Right lobe of liver (tissue), 4 donors: ENCODE data around the gene COX7C.

Experiments used
- POLR2A ChIP-seq: fragments of 450-650 bp; IDR thresholded peaks from one replicate; pipeline ENCODE4 v1.6.1; 2017; ENCODE audit warnings: antibody characterized with exemption, mild to moderate bottlenecking
- TF ChIP-seq, protein P1 (sequence below), 4 donors: fragments of 200-600 bp in 3 of 4; fragments of 450-650 bp in 1 of 4; IDR thresholded peaks; one replicate each; pipeline versions ENCODE4 v1.5.1 to v1.8.0; 2016 to 2022; ENCODE audit warnings: antibody characterized with exemption in 4 of 4, mild to moderate bottlenecking in 2 of 4
- donor health status: DM: no; HTN: no; CAD: no.
- donor health status: DM: no; HTN: no; CAD: no.
- donor health status: DM: no; HTN: yes; CAD: no.

DNA sequence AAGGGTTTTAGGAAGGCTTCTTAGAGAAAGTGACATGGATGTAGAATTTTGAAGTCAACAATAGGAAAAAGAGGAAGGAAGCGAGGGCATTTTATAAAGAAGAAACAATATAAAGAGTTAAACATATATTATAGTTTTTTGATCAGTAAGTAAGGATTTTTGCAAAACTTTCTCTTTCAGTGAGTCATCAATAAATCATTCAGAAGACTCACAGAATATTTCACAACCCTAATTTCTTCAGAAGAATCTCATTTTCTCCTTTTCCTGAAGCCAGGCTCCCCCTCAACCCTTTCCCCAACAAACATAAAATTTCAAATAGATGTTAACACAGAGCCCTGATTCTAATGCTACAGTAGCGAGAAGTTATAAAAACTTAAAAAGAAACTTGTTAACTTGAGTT is 4.3 kb upstream of the COX7C start:
- TF ChIP-seq, protein P1, sequence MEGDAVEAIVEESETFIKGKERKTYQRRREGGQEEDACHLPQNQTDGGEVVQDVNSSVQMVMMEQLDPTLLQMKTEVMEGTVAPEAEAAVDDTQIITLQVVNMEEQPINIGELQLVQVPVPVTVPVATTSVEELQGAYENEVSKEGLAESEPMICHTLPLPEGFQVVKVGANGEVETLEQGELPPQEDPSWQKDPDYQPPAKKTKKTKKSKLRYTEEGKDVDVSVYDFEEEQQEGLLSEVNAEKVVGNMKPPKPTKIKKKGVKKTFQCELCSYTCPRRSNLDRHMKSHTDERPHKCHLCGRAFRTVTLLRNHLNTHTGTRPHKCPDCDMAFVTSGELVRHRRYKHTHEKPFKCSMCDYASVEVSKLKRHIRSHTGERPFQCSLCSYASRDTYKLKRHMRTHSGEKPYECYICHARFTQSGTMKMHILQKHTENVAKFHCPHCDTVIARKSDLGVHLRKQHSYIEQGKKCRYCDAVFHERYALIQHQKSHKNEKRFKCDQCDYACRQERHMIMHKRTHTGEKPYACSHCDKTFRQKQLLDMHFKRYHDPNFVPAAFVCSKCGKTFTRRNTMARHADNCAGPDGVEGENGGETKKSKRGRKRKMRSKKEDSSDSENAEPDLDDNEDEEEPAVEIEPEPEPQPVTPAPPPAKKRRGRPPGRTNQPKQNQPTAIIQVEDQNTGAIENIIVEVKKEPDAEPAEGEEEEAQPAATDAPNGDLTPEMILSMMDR (IDR thresholded peaks at IDR 0.05): no peak
- no peak for TF ChIP-seq POLR2A
